ENCODE results near the gene ARMH1.

Gene ARMH1

GRCh38 chr1:44675186-44675585 lies 672 bp downstream of the ARMH1 start:
- Histone ChIP-seq H3K4me1 (ENCODE audit: low read length) (peaks cover 42% of the 10 kb centered on the region), H4K20me1 (ENCODE audit: insufficient read depth, low read length) (no peaks in the 10 kb centered on the region), H3K9me2 (replicated peaks; ENCODE audit: insufficient read depth, low read length) (no peaks in the 10 kb centered on the region), H3K9ac (ENCODE audit: low read length) (peak overlapping the region; percentile 49; the same call in 1 of the 2 replicates), H3K36me3 (replicated peaks; ENCODE audit: insufficient read depth, low read length) (no peaks in the 10 kb centered on the region), H3F3A (ENCODE audit: insufficient read depth, low read length) (peaks cover 22% of the 10 kb centered on the region), H3K27me3 (replicated peaks; ENCODE audit: insufficient read depth, low read length) (no peaks in the 10 kb centered on the region), H3K79me2 (ENCODE audit: low read length) (no peaks in the 10 kb centered on the region), H3K4me2 (ENCODE audit: low read depth, low read length) (peak overlapping the region; percentile 96), H3K27ac (ENCODE audit: low read length) (no peak overlapping the region), H2AFZ (ENCODE audit: low read length) (peak overlapping the region; percentile 92), H3K4me3 (ENCODE audit: low read length) (peak overlapping the region; percentile 77), H3K9me3 (replicated peaks; ENCODE audit: insufficient read depth, low read length) (no peaks in the 10 kb centered on the region)
- no peak for DNase-seq
- no peak for TF ChIP-seq EZH2 (optimal IDR thresholded peaks at IDR 0.05; ENCODE audit: low read depth, low read length)
- no peak for TF ChIP-seq EZH2phosphoT487 (IDR thresholded peaks at IDR 0.05; ENCODE audit: low read length)
- no peak for TF ChIP-seq CTCF (IDR thresholded peaks at IDR 0.05; ENCODE audit: low read length)

- no peak for DNase-seq
- Histone ChIP-seq H3K27me3 (replicated peaks; ENCODE audit: insufficient read depth, low read length) (no peaks in the 10 kb centered on the region), H3K9ac (ENCODE audit: low read length) (no peak overlapping the region), H3K36me3 (replicated peaks; ENCODE audit: insufficient read depth, low read length) (no peaks in the 10 kb centered on the region), H2AFZ (ENCODE audit: low read length) (0 out of 2 replicates have a peak overlapping the region, but pooled peaks have one; percentile 4), H3K4me3 (ENCODE audit: low read length) (no peak overlapping the region), H4K20me1 (ENCODE audit: insufficient read depth, low read length) (no peaks in the 10 kb centered on the region), H3K4me2 (ENCODE audit: low read depth, low read length) (peak overlapping the region; percentile 24; the same call in 1 of the 2 replicates), H3F3A (ENCODE audit: insufficient read depth, low read length) (peaks cover 15% of the 10 kb centered on the region; the same call in 1 of the 2 replicates), H3K27ac (ENCODE audit: low read length) (peak overlapping the region; percentile 47; the same call in 1 of the 2 replicates), H3K79me2 (ENCODE audit: low read length) (no peaks in the 10 kb centered on the region), H3K4me1 (ENCODE audit: low read length) (peaks cover 36% of the 10 kb centered on the region), H3K9me2 (replicated peaks; ENCODE audit: insufficient read depth, low read length) (no peaks in the 10 kb centered on the region), H3K9me3 (replicated peaks; ENCODE audit: insufficient read depth, low read length) (no peaks in the 10 kb centered on the region)
- TF ChIP-seq EZH2 (optimal IDR thresholded peaks at IDR 0.05; ENCODE audit: low read depth, low read length) (no peak), EZH2phosphoT487 (IDR thresholded peaks at IDR 0.05; ENCODE audit: low read length) (no peak), CTCF (IDR thresholded peaks at IDR 0.05; ENCODE audit: low read length) (no peak)
Observed at GRCh38 chr1:44676484-44677200, 2.1 kb downstream of the ARMH1 start.

GRCh38 chr1:44677201-44677766 lies 2.8 kb downstream of the ARMH1 start:
- Histone ChIP-seq H3K79me2 (ENCODE audit: low read length) (no peaks in the 10 kb centered on the region), H3K9me2 (replicated peaks; ENCODE audit: insufficient read depth, low read length) (no peaks in the 10 kb centered on the region), H3K4me3 (ENCODE audit: low read length) (no peak overlapping the region), H2AFZ (ENCODE audit: low read length) (no peak overlapping the region), H4K20me1 (ENCODE audit: insufficient read depth, low read length) (no peaks in the 10 kb centered on the region), H3F3A (ENCODE audit: insufficient read depth, low read length) (peaks cover 11% of the 10 kb centered on the region; the same call in 1 of the 2 replicates), H3K9me3 (replicated peaks; ENCODE audit: insufficient read depth, low read length) (no peaks in the 10 kb centered on the region), H3K9ac (ENCODE audit: low read length) (no peak overlapping the region), H3K27me3 (replicated peaks; ENCODE audit: insufficient read depth, low read length) (no peaks in the 10 kb centered on the region), H3K27ac (ENCODE audit: low read length) (peak overlapping the region; percentile 47; the same call in 1 of the 2 replicates), H3K4me2 (ENCODE audit: low read depth, low read length) (peak overlapping the region; percentile 24; the same call in 1 of the 2 replicates), H3K4me1 (ENCODE audit: low read length) (peaks cover 30% of the 10 kb centered on the region), H3K36me3 (replicated peaks; ENCODE audit: insufficient read depth, low read length) (no peaks in the 10 kb centered on the region)
- DNase-seq, result peak; percentile 24
- TF ChIP-seq EZH2 (optimal IDR thresholded peaks at IDR 0.05; ENCODE audit: low read depth, low read length) (no peak), CTCF (IDR thresholded peaks at IDR 0.05; ENCODE audit: low read length) (peak; percentile 42)
